Left hindlimb (tissue), 1 donor: ENCODE measurements around the gene DAAM1.
A peak's percentile ranks its signal among the peaks of the same experiment; 100 is the strongest.

Experiments used
- DNase-seq: peaks from one replicate; pipeline ENCODE4 v3.0.0-alpha.2; 2018

The DAAM1 gene

GRCh38 chr14:59318908-59319307, 130.4 kb downstream of the DAAM1 start:
- DNase-seq: no peak

GRCh38 chr14:59320361-59320760, 131.9 kb downstream of the DAAM1 start:
- DNase-seq: no peak

GRCh38 chr14:59320763-59321625, 132.5 kb downstream of the DAAM1 start:
- DNase-seq: no peak

DNA sequence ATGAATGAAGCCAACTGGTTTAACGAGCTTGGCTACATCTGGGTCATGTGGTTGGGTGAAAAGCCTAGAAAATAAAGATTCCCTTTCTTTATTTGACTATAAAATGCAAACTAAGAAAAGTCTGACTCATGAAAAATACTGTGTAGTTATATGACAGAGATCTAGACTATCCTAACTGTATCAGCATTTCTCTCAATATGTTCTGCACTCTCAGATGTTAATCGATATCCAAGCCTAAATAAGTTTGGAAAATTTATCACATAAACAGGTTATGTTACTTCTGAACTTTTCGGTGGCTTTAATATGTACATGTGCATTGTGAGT, 133.1 kb downstream of the DAAM1 start:
- no peak for DNase-seq

- no peak for DNase-seq
These were observed 137.4 kb downstream of the DAAM1 start for GRCh38 chr14:59325906-59326305.

DNA sequence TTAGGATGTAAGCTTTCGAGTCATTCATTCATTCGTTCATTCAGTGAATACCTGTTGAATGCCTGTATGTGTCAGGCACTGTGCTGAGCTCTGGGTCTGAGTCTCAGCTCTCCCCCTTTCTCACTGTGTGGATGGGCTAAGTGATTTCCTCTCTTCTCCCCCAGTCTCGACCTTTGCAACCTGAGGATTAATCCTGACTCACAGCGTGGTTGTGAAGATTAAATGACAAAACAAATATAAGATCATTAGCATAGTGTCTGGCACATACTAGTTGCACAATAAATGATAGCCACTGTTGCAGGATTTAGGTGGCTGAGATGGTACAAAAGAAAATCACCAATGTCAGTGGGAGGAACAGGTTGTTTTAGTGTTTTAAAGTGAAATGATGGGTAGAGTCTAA, 140.0 kb downstream of the DAAM1 start:
- DNase-seq: no peak

DNA sequence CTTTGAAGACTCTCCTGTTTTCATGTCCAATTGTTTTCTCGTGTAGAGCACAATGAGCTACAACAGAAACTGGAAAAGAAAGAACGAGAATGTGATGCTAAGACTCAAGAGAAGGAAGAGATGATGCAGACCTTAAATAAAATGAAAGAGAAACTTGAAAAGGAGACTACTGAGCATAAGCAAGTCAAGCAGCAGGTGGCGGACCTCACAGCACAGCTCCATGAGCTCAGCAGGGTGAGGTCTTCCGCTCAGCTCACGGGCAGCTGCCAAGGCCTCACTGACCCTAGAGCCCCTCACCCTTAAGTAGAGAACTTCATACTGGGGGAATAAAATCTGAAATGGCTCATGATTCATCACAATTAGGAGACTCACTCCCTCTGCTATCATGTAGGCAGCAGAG, 142.0 kb downstream of the DAAM1 start:
- DNase-seq: no peak

GRCh38 chr14:59331217-59331616, 142.8 kb downstream of the DAAM1 start:
- DNase-seq: no peak

- no peak for DNase-seq
These were observed 144.3 kb downstream of the DAAM1 start for GRCh38 chr14:59332727-59333126.

DNA sequence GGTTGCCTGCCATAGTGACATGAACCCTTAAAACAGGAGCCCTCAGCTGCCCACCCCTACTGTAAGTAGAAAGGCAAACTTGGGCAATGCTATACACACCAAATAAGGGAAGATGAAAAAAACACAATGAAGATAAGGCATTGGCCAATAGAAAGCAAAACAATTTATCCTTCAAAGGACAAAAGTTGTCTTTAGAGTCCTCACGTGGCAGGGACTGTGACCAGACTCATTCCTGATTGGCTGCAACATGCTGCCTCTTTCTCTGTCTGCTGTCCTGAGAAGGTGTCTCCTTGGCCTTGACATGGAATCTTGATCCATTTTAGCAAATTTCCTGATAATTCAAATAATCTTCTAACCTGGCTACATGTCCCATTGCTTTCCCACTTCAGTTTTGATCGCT, 144.8 kb downstream of the DAAM1 start:
- no peak for DNase-seq

GRCh38 chr14:59333668-59334067, 145.2 kb downstream of the DAAM1 start:
- no peak for DNase-seq

DNA sequence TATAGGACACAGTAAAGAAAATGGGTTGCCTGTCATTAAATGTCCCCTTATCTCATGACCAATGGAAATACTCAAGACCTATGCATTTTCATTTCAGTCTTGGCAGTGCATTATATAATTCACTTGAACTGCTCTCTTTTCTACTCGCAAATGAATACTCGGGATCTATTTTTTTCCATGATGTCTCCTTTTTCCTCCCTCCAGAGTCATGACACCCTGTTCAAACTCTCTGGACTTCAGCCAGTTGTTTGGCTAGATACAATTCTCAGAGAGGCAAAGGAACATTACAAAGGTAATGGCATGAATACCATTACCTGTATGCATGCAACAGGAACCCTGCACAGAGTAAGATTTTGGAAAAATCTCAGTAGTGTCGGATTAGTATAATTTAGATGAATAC, 145.8 kb downstream of the DAAM1 start:
- no peak for DNase-seq

DNA sequence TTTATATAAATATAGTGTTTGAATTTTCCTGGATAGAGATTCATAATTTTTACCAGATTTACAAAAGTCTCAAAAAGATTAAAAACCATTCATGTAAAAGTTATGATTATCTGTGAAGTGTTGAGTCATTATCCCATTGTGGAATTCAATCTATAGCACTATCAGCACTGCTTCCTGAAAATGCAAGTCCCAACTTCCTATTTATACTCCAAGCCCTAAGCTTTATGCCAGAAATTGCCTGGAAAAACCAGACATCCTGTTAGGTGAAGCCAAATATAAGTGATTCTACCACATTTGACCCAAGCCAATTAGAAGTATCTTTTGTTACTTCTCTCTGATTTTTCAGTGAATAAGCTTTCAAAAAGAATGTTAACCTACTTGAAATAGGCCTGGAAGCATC, 147.6 kb downstream of the DAAM1 start:
- DNase-seq: no peak

GRCh38 chr14:59336706-59337105, 148.2 kb downstream of the DAAM1 start:
- no peak for DNase-seq

DNA sequence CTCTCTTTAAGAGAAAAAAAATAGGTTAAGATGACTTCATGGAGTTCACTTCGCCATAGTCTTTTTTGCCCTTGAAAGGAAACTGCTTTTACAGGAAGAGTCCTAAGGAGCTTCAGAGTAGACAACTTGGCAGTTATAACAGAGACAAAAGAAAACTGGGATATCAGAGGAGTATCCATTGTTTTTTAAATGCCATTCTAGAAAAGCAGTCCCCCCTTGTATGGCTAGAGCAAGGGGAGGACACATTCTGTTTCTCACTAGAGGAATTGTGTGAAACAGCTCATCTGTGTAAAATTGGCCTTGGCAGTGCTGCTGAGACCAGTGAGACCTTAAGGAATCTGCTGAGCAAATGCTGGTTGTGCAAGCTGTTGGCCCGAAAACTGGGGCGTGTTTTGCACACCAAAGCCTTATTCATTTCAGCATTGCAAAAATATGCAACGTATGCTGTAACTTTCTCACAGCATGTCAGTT, 148.7 kb downstream of the DAAM1 start:
- DNase-seq: peak; percentile 42

- DNase-seq: no peak
These were observed 150.3 kb downstream of the DAAM1 start for GRCh38 chr14:59338761-59339160.

GRCh38 chr14:59339524-59340330, 151.3 kb downstream of the DAAM1 start:
- no peak for DNase-seq

GRCh38 chr14:59341858-59342477, 153.5 kb downstream of the DAAM1 start:
- no peak for DNase-seq

GRCh38 chr14:59342516-59343484, 154.3 kb downstream of the DAAM1 start:
- DNase-seq: no peak

- no peak for DNase-seq
These were observed 155.1 kb downstream of the DAAM1 start for GRCh38 chr14:59343585-59343984.

- no peak for DNase-seq
These were observed 155.5 kb downstream of the DAAM1 start for GRCh38 chr14:59344016-59344415.

GRCh38 chr14:59344691-59345455, 156.4 kb downstream of the DAAM1 start:
- no peak for DNase-seq
